Vagina (tissue), 2 donors: ENCODE data around the gene PAEP. TPM values are rescaled to one million over a fixed set of nuclear protein-coding genes. Genes with fewer than 3 reads are reported as not detected.
"Not testable (repeated sequence)": the region's sequence is repeated elsewhere in the genome, so short reads cannot be mapped to it uniquely, and the experiment has no call there.

Experiments
- DNase-seq, 2 donors: peaks; one replicate each; pipeline ENCODE4 v3.0.0-alpha.2; 2017; ENCODE audit errors: extremely low spot score in 2 of 2
- H3K27ac ChIP-seq: fragments of 200-600 bp; sonication (generic); one replicate; pipeline ENCODE4 v1.5.1; 2019
- H3K27me3 ChIP-seq: fragments of 200-600 bp; sonication (generic); one replicate; pipeline ENCODE4 v1.5.1; 2019
- H3K36me3 ChIP-seq, 2 donors: fragments of 200-600 bp; sonication (generic); one replicate each; pipeline ENCODE4 v1.5.1; 2017 to 2019
- H3K4me1 ChIP-seq: fragments of 200-600 bp; sonication (generic); one replicate; pipeline ENCODE4 v1.5.1; 2019
- H3K4me3 ChIP-seq, 2 donors: fragments of 200-600 bp; sonication (generic); 1 replicate in 1 of 2; 2 replicates in 1 of 2; pipeline ENCODE4 v1.5.1; 2016 to 2019
- H3K9me3 ChIP-seq: fragments of 200-600 bp; sonication (generic); one replicate; pipeline ENCODE4 v1.5.1; 2019
- CTCF ChIP-seq, 3 experiments: fragments of 450-650 bp in 2 of 3; fragments of 200-600 bp in 1 of 3; sonication (generic) in 1 of 3; IDR thresholded peaks; one replicate each; pipeline ENCODE4 v1.5.1; 2017 to 2019; ENCODE audit warnings: antibody characterized with exemption in 3 of 3, mild to moderate bottlenecking in 2 of 3, moderate library complexity in 2 of 3
- POLR2A ChIP-seq, 2 donors: fragments of 450-650 bp; IDR thresholded peaks; one replicate each; pipeline ENCODE4 v1.6.1; 2017; ENCODE audit warnings: antibody characterized with exemption in 2 of 2, mild to moderate bottlenecking in 2 of 2, moderate library complexity in 2 of 2
- POLR2AphosphoS5 ChIP-seq, 2 donors: sonication (generic); formaldehyde crosslinking; IDR thresholded peaks; one replicate each; pipeline ENCODE4 v1.9.0; 2017; ENCODE audit warnings: antibody characterized with exemption in 2 of 2, mild to moderate bottlenecking in 2 of 2, low read depth in 1 of 2; ENCODE audit not compliant: insufficient read depth in 1 of 2
- intact Hi-C: fragments of 100-400 bp; cut with DNase I; formaldehyde crosslinking; loops from one replicate; pipeline ENCODE4 v1.15.1; 2023
- total RNA-seq: library from RNA; depleted of rRNA; stranded (reverse); fragments of >200 nt; gene quantifications from one replicate; pipeline ENCODE4 v1.2.3, GENCODE V29; 2016

The PAEP gene
- total RNA-seq, 1 donor from 2014 or later, result not detected

GRCh38 chr9:135526089-135526729 is 35.3 kb upstream of the PAEP start:
- Histone ChIP-seq H3K4me3 (no peak overlapping the region), H3K36me3 (no peaks in the 10 kb centered on the region), H3K4me1 (no peaks in the 10 kb centered on the region), H3K27me3 (no peaks in the 10 kb centered on the region), H3K27ac (no peak overlapping the region), H3K9me3 (no peaks in the 10 kb centered on the region)
- TF ChIP-seq POLR2A (IDR thresholded peaks at IDR 0.05), result no peak
- TF ChIP-seq POLR2AphosphoS5 (IDR thresholded peaks at IDR 0.05; ENCODE audit: insufficient read depth in 1 of 2, low read depth in 1 of 2), result no peak
- no peak for TF ChIP-seq CTCF (IDR thresholded peaks at IDR 0.05)
- intact Hi-C loops, result no loop called here
- DNase-seq, result no peak

GRCh38 chr9:135526730-135527571 is 34.6 kb upstream of the PAEP start:
- Histone ChIP-seq H3K4me1 (no peaks in the 10 kb centered on the region), H3K9me3 (no peaks in the 10 kb centered on the region), H3K4me3 (no peak overlapping the region), H3K27ac (no peak overlapping the region), H3K27me3 (no peaks in the 10 kb centered on the region), H3K36me3 (no peaks in the 10 kb centered on the region)
- intact Hi-C loops, result no loop called here
- DNase-seq, result no peak
- TF ChIP-seq CTCF (IDR thresholded peaks at IDR 0.05) (no peak), POLR2AphosphoS5 (IDR thresholded peaks at IDR 0.05; ENCODE audit: insufficient read depth in 1 of 2, low read depth in 1 of 2) (no peak), POLR2A (IDR thresholded peaks at IDR 0.05) (no peak)

- H3K9me3 ChIP-seq, H3K27me3 ChIP-seq, H3K4me1 ChIP-seq, intact Hi-C loops, H3K27ac ChIP-seq, H3K36me3 ChIP-seq, DNase-seq, H3K4me3 ChIP-seq: not testable (repeated sequence)
Observed at GRCh38 chr9:135528842-135529435, 32.6 kb upstream of the PAEP start.

- no peak overlapping the region for H3K4me3 ChIP-seq
- no peaks in the 10 kb centered on the region for H3K9me3 ChIP-seq
- intact Hi-C loops, result no loop called here
- H3K27ac ChIP-seq, result no peak overlapping the region
- TF ChIP-seq CTCF (IDR thresholded peaks at IDR 0.05) (no peak), POLR2AphosphoS5 (IDR thresholded peaks at IDR 0.05; ENCODE audit: insufficient read depth in 1 of 2, low read depth in 1 of 2) (no peak), POLR2A (IDR thresholded peaks at IDR 0.05) (no peak)
- no peaks in the 10 kb centered on the region for H3K36me3 ChIP-seq
- no peaks in the 10 kb centered on the region for H3K27me3 ChIP-seq
- DNase-seq, result peak in 1 of 2 donors; percentile 67
- no peaks in the 10 kb centered on the region for H3K4me1 ChIP-seq
Observed at GRCh38 chr9:135530146-135530545, 31.4 kb upstream of the PAEP start.

- Histone ChIP-seq H3K36me3 (no peaks in the 10 kb centered on the region), H3K27me3 (no peaks in the 10 kb centered on the region), H3K4me3 (no peak overlapping the region), H3K4me1 (no peaks in the 10 kb centered on the region), H3K9me3 (no peaks in the 10 kb centered on the region), H3K27ac (no peak overlapping the region)
- no peak for DNase-seq
- TF ChIP-seq POLR2AphosphoS5 (IDR thresholded peaks at IDR 0.05; ENCODE audit: insufficient read depth in 1 of 2, low read depth in 1 of 2) (no peak), CTCF (IDR thresholded peaks at IDR 0.05) (no peak), POLR2A (IDR thresholded peaks at IDR 0.05) (no peak)
- intact Hi-C loops, result no loop called here
Observed at GRCh38 chr9:135531096-135531495, 30.5 kb upstream of the PAEP start.
